ENCODE measurements around the gene SLFN11.
"Not testable (repeated sequence)": the region's sequence is repeated elsewhere in the genome, so short reads cannot be mapped to it uniquely, and the experiment has no call there.

The SLFN11 gene

GRCh38 chr17:35315971-35316370 lies 57.5 kb downstream of the SLFN11 start:
- no peak overlapping the region for H3K4me3 ChIP-seq (ENCODE audit: low read depth, low read length)
- DNase-seq (ENCODE audit: low read depth) = no peak
- in situ Hi-C loops (cut with HindIII; ENCODE audit: low sequenced_read_pairs) = loop anchor here (10.0 kb wide), 1 partner anchor 219 kb away; the partner anchor contains the start of gene SLFN12L
- TF ChIP-seq CTCF (IDR thresholded peaks at IDR 0.05; ENCODE audit: low read depth, low read length, missing control alignments) = no peak

GRCh38 chr17:35315283-35315682 lies 58.1 kb downstream of the SLFN11 start:
- peak; percentile 93 for DNase-seq (ENCODE audit: low read depth)
- no peak for TF ChIP-seq CTCF (IDR thresholded peaks at IDR 0.05; ENCODE audit: low read depth, low read length, missing control alignments)
- in situ Hi-C loops (cut with HindIII; ENCODE audit: low sequenced_read_pairs) = loop anchor here (10.0 kb wide), 1 partner anchor 220 kb away; the partner anchor contains the start of gene SLFN12L
- H3K4me3 ChIP-seq (ENCODE audit: low read depth, low read length) = no peak overlapping the region

- TF ChIP-seq CTCF (IDR thresholded peaks at IDR 0.05; ENCODE audit: low read depth, low read length, missing control alignments) = no peak
- no peak for DNase-seq (ENCODE audit: low read depth)
- H3K4me3 ChIP-seq (ENCODE audit: low read depth, low read length) = no peak overlapping the region
- in situ Hi-C loops (cut with HindIII; ENCODE audit: low sequenced_read_pairs) = loop anchor here (10.0 kb wide), 1 partner anchor 220 kb away; the partner anchor contains the start of gene SLFN12L
Observed at GRCh38 chr17:35314415-35315216, 58.8 kb downstream of the SLFN11 start.

GRCh38 chr17:35313875-35314409 lies 59.5 kb downstream of the SLFN11 start:
- in situ Hi-C loops (cut with HindIII; ENCODE audit: low sequenced_read_pairs) = loop anchor here (10.0 kb wide), 1 partner anchor 221 kb away; the partner anchor contains the start of gene SLFN12L
- DNase-seq (ENCODE audit: low read depth) = no peak
- no peak for TF ChIP-seq CTCF (IDR thresholded peaks at IDR 0.05; ENCODE audit: low read depth, low read length, missing control alignments)
- H3K4me3 ChIP-seq (ENCODE audit: low read depth, low read length) = no peak overlapping the region

GRCh38 chr17:35312790-35313711 lies 60.4 kb downstream of the SLFN11 start:
- in situ Hi-C loops (cut with HindIII; ENCODE audit: low sequenced_read_pairs) = loop anchor here (10.0 kb wide), 1 partner anchor 222 kb away; the partner anchor contains the start of gene SLFN12L
- peak; percentile 70 for DNase-seq (ENCODE audit: low read depth)
- no peak overlapping the region for H3K4me3 ChIP-seq (ENCODE audit: low read depth, low read length)
- TF ChIP-seq CTCF (IDR thresholded peaks at IDR 0.05; ENCODE audit: low read depth, low read length, missing control alignments) = peak; percentile 68

GRCh38 chr17:35312346-35312745 lies 61.1 kb downstream of the SLFN11 start:
- in situ Hi-C loops (cut with HindIII; ENCODE audit: low sequenced_read_pairs) = loop anchor here (10.0 kb wide), 1 partner anchor 222 kb away; the partner anchor contains the start of gene SLFN12L
- no peak for DNase-seq (ENCODE audit: low read depth)
- no peak overlapping the region for H3K4me3 ChIP-seq (ENCODE audit: low read depth, low read length)

GRCh38 chr17:35309345-35309744 lies 64.1 kb downstream of the SLFN11 start:
- in situ Hi-C loops (cut with HindIII; ENCODE audit: low sequenced_read_pairs); DNase-seq (ENCODE audit: low read depth): not testable (repeated sequence)

More at GRCh38 chr17:35312346-35312745, 61.1 kb downstream of the SLFN11 start:
- TF ChIP-seq CTCF (IDR thresholded peaks at IDR 0.05; ENCODE audit: low read depth, low read length, missing control alignments) = no peak

More at GRCh38 chr17:35309345-35309744, 64.1 kb downstream of the SLFN11 start:
- not testable (repeated sequence) for H3K4me3 ChIP-seq (ENCODE audit: low read depth, low read length)
